Activated CD8-positive, alpha-beta T cell treated with anti-CD3 and anti-CD28 coated beads for 36 hours (primary cell): Measurements from ENCODE around the gene SPAG4. TPM values are rescaled to one million over a fixed set of nuclear protein-coding genes. Genes with fewer than 3 reads are reported as not detected.

Experiments
- ATAC-seq: fragments of 200-7000 bp; cut with Tn5 transposase; one replicate; pipeline ENCODE4 v1.10.0; 2021; ENCODE audit warnings: mild to moderate bottlenecking, moderate library complexity
- CTCF ChIA-PET: fragments of 350-600 bp; sonication (Branson Sonifier 250); formaldehyde crosslinking; loops from one replicate; lab custom pipeline; 2021; ENCODE audit warnings: antibody characterized with exemption; lab: Charles Lee
- POLR2A ChIA-PET: fragments of 350-600 bp; sonication (Branson Sonifier 250); formaldehyde crosslinking; loops from one replicate; lab custom pipeline; 2021; ENCODE audit warnings: antibody characterized with exemption; lab: Charles Lee
- DNase-seq: peaks from one replicate; pipeline ENCODE4 v3.0.0-alpha.2; 2020
- H3K27ac Mint-ChIP-seq: one replicate; pipeline ENCODE4 v1.8.0; 2021; ENCODE audit warnings: mild to moderate bottlenecking, mixed read lengths
- H3K27me3 Mint-ChIP-seq: one replicate; pipeline ENCODE4 v1.8.0; 2021; ENCODE audit warnings: mixed read lengths
- H3K36me3 Mint-ChIP-seq: one replicate; pipeline ENCODE4 v1.8.0; 2021; ENCODE audit warnings: low read depth, mixed read lengths
- H3K4me1 Mint-ChIP-seq: one replicate; pipeline ENCODE4 v1.8.0; 2021; ENCODE audit warnings: low read depth, mixed read lengths
- H3K4me3 Mint-ChIP-seq: one replicate; pipeline ENCODE4 v1.8.0; 2021; ENCODE audit warnings: mild to moderate bottlenecking, moderate library complexity, mixed read lengths
- H3K9me3 Mint-ChIP-seq: one replicate; pipeline ENCODE4 v1.8.0; 2021; ENCODE audit warnings: mixed read lengths
- intact Hi-C: fragments of 100-400 bp; cut with micrococcal nuclease; formaldehyde crosslinking; loops from one replicate; pipeline ENCODE4 v1.10.0; 2022
- total RNA-seq, 2 experiments: library from RNA; stranded (reverse); gene quantifications; one replicate each; pipeline ENCODE4 v1.2.3, GENCODE V29; 2021
- TF ChIP-seq, protein P1 (sequence below): fragments of 200-600 bp; IDR thresholded peaks from one replicate; pipeline ENCODE4 v1.8.0; 2022; ENCODE audit warnings: antibody characterized with exemption, mild to moderate bottlenecking

Gene SPAG4
- total RNA-seq, 2 experiments from 2014 or later, result 11.5 to 11.8 TPM

DNA sequence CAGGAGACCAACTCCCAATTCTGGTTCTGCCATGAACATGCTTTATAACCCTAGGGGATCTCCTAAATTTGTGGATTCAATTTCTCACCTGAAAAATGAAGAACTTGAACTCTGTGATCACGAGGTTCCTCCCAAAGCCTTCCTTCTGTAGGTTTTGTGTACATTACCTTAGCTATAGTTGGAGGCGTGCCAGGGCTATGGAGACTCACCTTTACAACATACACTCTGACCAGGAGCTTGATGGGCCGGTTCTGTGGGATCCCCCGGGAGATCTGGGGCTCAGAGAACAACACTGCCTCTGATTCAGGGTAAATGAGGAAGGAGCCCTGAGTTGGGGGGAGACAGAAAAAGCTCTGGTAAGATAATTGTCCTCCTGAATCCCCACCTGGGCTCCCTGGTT is 39.7 kb upstream of the SPAG4 start:
- intact Hi-C loops, result no loop called here
- TF ChIP-seq, protein P1, sequence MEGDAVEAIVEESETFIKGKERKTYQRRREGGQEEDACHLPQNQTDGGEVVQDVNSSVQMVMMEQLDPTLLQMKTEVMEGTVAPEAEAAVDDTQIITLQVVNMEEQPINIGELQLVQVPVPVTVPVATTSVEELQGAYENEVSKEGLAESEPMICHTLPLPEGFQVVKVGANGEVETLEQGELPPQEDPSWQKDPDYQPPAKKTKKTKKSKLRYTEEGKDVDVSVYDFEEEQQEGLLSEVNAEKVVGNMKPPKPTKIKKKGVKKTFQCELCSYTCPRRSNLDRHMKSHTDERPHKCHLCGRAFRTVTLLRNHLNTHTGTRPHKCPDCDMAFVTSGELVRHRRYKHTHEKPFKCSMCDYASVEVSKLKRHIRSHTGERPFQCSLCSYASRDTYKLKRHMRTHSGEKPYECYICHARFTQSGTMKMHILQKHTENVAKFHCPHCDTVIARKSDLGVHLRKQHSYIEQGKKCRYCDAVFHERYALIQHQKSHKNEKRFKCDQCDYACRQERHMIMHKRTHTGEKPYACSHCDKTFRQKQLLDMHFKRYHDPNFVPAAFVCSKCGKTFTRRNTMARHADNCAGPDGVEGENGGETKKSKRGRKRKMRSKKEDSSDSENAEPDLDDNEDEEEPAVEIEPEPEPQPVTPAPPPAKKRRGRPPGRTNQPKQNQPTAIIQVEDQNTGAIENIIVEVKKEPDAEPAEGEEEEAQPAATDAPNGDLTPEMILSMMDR, result no peak
- H3K27ac Mint-ChIP-seq, result no peak overlapping the region
- ChIA-PET CTCF (no interaction called here), POLR2A (no interaction called here)
- H3K36me3 Mint-ChIP-seq, result peaks cover 2% of the 10 kb centered on the region
- no peak overlapping the region for H3K4me3 Mint-ChIP-seq
- H3K4me1 Mint-ChIP-seq, result no peaks in the 10 kb centered on the region
- no peak for ATAC-seq
- DNase-seq, result no peak
- no peaks in the 10 kb centered on the region for H3K27me3 Mint-ChIP-seq
- peaks cover 7% of the 10 kb centered on the region for H3K9me3 Mint-ChIP-seq

DNA sequence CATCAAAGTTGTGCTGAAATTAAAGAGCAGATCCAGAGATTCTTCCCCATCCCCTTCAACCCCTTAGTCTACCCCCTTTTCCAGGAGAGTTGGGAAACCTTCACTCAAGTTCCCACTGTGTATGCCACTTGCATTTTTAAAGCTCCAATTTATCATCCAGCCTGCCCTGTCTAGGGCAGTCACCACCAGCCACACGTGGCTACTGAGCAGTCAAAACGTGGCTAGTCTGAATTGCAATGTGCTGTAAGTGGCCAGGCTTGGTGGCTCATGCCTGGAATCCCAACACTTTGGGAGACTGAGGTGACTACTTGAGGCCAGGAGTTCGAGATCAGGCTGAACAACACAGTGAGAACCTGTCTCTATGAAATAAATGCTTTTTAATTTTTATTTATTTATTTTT is 38.8 kb upstream of the SPAG4 start:
- H3K27me3 Mint-ChIP-seq, result no peaks in the 10 kb centered on the region
- POLR2A ChIA-PET, result no interaction called here
- TF ChIP-seq, protein P1, result no peak
- no peaks in the 10 kb centered on the region for H3K4me1 Mint-ChIP-seq
- H3K4me3 Mint-ChIP-seq, result no peak overlapping the region
- CTCF ChIA-PET, result no interaction called here
- no peak overlapping the region for H3K27ac Mint-ChIP-seq
- intact Hi-C loops, result no loop called here
- no peak for ATAC-seq
- no peak for DNase-seq
- peaks cover 7% of the 10 kb centered on the region for H3K9me3 Mint-ChIP-seq
- H3K36me3 Mint-ChIP-seq, result peaks cover 2% of the 10 kb centered on the region

DNA sequence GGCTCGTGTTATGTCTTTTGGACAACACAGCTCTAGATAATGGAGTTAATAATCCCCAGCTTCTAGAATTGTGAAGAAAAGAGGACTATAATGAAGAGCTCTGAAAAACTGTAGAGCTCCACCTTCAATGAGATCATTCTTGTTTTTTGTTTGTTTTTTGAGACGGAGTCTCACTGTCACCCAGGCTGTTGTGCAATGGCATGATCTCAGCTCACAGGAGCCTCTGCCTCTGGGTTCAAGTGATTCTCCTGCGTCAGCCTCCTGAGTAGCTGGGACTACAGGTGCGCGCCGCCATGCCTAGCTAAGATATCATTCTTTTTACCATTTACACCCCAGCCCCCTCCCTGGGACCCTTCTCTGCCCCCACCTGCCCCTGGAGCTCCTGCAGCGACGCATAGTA is 37.2 kb upstream of the SPAG4 start:
- no peaks in the 10 kb centered on the region for H3K27me3 Mint-ChIP-seq
- intact Hi-C loops, result no loop called here
- H3K4me3 Mint-ChIP-seq, result no peak overlapping the region
- ATAC-seq (no peak), DNase-seq (no peak)
- no peaks in the 10 kb centered on the region for H3K36me3 Mint-ChIP-seq
- H3K4me1 Mint-ChIP-seq, result no peaks in the 10 kb centered on the region
- H3K9me3 Mint-ChIP-seq, result peaks cover 1% of the 10 kb centered on the region
- TF ChIP-seq, protein P1, result no peak
- ChIA-PET CTCF (no interaction called here), POLR2A (no interaction called here)
- H3K27ac Mint-ChIP-seq, result no peak overlapping the region

DNA sequence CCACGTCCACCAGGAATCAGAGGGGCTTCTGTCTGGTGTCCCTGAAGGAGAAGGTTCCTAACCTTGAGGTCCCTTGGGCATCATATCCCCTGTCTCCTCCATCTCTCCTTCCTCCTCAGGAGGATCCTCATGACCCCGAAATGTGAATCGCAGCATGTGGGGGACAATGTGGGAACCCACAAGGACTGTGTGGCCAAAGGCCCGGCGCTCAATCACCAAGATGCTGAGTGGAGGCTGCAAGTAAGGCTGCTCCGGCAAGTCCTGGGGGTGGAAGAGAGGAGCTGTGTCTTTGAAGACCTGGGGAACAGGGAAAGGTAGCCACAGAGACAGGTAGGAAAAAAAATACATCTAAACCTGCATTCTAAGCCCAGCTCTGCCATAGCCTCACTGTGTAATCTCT is 36.4 kb upstream of the SPAG4 start:
- Mint-ChIP-seq H3K4me1 (no peaks in the 10 kb centered on the region), H3K9me3 (no peaks in the 10 kb centered on the region), H3K4me3 (no peak overlapping the region), H3K36me3 (no peaks in the 10 kb centered on the region), H3K27ac (no peak overlapping the region), H3K27me3 (no peaks in the 10 kb centered on the region)
- intact Hi-C loops, result no loop called here
- TF ChIP-seq, protein P1, result no peak
- CTCF ChIA-PET, result no interaction called here
- POLR2A ChIA-PET, result no interaction called here
- ATAC-seq, result no peak
- no peak for DNase-seq

DNA sequence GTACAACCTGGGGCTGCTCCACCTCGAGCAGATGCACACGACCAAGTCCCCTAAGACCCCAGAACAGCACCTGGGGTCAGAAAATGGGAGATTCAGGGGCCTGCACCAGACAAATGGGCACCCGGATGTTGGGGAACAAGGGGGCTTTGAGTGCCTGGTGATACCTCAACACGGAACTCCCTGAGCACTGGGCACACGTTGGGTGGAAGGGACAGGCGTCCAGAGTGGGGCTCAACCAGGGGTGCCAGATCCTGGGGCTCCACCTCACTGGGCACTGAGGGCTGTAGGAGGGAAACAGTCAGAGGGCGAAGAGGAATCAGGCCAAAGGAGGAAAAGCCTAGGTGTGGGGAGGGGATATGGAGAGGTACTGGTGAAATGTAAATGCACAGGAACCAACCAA is 33.5 kb upstream of the SPAG4 start:
- intact Hi-C loops, result no loop called here
- ChIA-PET CTCF (no interaction called here), POLR2A (no interaction called here)

More for the DNA sequence above, 33.5 kb upstream of the SPAG4 start:
- Mint-ChIP-seq H3K36me3 (no peaks in the 10 kb centered on the region), H3K27ac (no peak overlapping the region), H3K4me3 (no peak overlapping the region), H3K9me3 (no peaks in the 10 kb centered on the region), H3K4me1 (no peaks in the 10 kb centered on the region), H3K27me3 (no peaks in the 10 kb centered on the region)
- DNase-seq, result no peak
- no peak for ATAC-seq
- TF ChIP-seq, protein P1, result no peak
